ENCODE data around the gene CCDC30. TPM values are rescaled to one million over a fixed set of nuclear protein-coding genes. Genes with fewer than 3 reads are reported as not detected.
"Not testable (repeated sequence)": the region's sequence is repeated elsewhere in the genome, so short reads cannot be mapped to it uniquely, and the experiment has no call there.

Gene CCDC30
- total RNA-seq, 1 donor from 2014 or later: 1.7 TPM

GRCh38 chr1:42450061-42450460, 13.0 kb upstream of the CCDC30 start:
- DNase-seq (ENCODE audit: low spot score): no peak
- ATAC-seq: no peak

- no peak for ATAC-seq
Measured at GRCh38 chr1:42453386-42453785, 9.7 kb upstream of the CCDC30 start.

GRCh38 chr1:42454403-42454802, 8.7 kb upstream of the CCDC30 start:
- ATAC-seq (peak; percentile 21), DNase-seq (ENCODE audit: low spot score) (no peak)

More at GRCh38 chr1:42453386-42453785, 9.7 kb upstream of the CCDC30 start:
- DNase-seq (ENCODE audit: low spot score): no peak

DNA sequence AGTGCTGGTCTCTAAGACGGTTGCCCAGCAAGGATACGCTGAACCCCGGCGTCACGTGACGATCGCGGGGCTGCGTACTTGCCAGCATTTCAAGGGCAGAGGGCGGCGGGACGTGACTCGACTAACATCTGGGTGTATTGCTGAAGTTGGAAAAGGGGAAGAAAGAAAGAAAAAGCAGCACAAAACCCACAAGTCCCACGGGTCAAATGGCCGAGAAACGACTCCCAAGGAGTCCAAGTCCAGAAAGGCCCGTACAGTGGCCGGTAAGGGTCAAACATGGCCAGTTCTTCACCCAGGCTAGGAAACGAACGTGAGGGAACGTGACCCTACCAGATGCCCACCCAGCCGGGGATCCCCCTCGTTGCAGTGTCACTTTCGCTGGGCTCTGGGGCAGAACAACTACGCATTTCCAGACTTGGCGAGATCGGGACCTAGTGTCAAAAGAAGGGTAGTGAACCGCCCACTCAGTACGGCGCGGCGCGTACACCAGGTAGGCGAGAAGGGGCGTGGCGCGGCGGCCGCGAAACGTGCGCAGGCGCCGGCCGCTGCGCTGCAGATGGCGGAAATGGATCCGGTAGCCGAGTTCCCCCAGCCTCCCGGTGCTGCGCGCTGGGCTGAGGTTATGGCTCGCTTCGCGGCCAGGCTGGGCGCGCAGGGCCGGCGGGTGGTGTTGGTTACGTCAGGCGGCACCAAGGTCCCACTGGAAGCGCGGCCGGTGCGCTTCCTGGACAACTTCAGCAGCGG, 6.9 kb upstream of the CCDC30 start, which contains the start of the genes PPCS and ZMYND12:
PPCS (plus strand) TSS at position 534 of the 744 bp plus-strand sequence; CDS start at position 557, 23 bp downstream.
ZMYND12 (minus strand) TSS at position 13 of the 744 bp plus-strand sequence. CDS start 25 bp downstream, outside the sequence.
- DNase-seq (ENCODE audit: low spot score): peak; percentile 89
- ATAC-seq: peak; percentile 91

- DNase-seq (ENCODE audit: low spot score) (no peak), ATAC-seq (peak; percentile 64)
Measured at GRCh38 chr1:42456754-42457089, 6.4 kb upstream of the CCDC30 start.

GRCh38 chr1:42461196-42461595, 1.9 kb upstream of the CCDC30 start:
- DNase-seq (ENCODE audit: low spot score) (no peak), ATAC-seq (no peak)

GRCh38 chr1:42463921-42464320, 835 bp downstream of the CCDC30 start:
- ATAC-seq (no peak), DNase-seq (ENCODE audit: low spot score) (no peak)

DNA sequence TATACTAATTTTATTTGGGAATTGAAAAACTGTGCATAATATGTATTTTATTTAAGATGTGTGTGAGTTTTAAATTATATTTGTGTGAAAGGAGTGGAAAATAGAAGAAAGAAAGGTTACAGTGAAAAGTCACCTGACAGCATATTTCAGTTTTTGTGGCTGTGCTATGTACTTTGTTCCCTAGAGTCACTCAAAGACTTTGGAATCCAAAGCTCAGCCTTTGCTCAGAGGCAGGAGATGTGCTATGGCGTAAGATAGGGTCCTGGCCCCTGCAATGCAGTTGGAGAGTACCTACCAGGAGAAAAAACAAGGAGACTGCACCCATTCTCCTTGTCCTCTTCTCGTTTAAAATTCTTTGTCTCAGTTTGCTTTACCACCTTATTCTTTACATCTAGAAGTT, 2.9 kb downstream of the CCDC30 start:
- DNase-seq (ENCODE audit: low spot score): no peak
- no peak for ATAC-seq

DNA sequence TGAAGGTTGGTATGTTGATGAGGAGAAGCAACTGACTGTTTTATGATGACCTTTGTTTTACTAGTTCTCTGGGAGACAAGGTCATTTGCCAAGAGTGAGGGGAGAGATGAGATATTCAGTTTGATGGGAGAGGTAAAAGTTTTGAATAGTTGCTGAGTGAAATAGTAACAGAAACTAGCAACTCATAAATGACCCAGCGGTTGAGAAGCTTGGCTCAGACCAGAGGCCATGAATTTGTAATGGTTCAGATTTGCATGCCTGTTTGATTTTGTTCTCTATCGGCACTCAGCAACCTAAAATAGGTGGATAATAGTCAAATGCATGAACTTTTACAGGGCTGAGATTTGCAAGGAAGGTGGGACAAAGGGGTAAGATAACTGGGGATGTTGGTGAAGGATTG, 6.6 kb downstream of the CCDC30 start:
- ATAC-seq: no peak
- DNase-seq (ENCODE audit: low spot score): no peak

DNA sequence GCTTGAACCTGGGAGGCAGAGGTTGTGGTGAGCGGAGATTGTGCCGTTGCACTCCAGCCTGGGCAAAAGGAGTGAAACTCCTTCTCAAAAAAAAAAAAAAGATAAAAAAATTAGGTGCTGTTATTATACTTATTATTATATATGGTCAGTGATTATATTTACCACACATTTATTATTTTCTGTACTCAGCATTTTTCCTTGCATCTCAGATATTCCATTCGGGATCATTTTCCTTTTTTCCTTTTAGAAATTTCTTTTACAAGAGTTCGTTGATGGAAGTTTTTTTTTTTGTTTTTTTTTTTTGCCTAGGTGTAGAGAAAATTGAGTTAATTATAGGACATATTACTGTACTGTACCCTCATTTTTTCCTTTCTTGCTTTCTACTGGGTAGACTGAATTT, 13.5 kb downstream of the CCDC30 start:
- no peak for DNase-seq (ENCODE audit: low spot score)
- ATAC-seq: no peak

GRCh38 chr1:42477354-42477753, 14.3 kb downstream of the CCDC30 start:
- ATAC-seq: not testable (repeated sequence)

GRCh38 chr1:42477775-42478174, 14.7 kb downstream of the CCDC30 start:
- ATAC-seq: no peak
- no peak for DNase-seq (ENCODE audit: low spot score)

More at GRCh38 chr1:42477354-42477753, 14.3 kb downstream of the CCDC30 start:
- not testable (repeated sequence) for DNase-seq (ENCODE audit: low spot score)

DNA sequence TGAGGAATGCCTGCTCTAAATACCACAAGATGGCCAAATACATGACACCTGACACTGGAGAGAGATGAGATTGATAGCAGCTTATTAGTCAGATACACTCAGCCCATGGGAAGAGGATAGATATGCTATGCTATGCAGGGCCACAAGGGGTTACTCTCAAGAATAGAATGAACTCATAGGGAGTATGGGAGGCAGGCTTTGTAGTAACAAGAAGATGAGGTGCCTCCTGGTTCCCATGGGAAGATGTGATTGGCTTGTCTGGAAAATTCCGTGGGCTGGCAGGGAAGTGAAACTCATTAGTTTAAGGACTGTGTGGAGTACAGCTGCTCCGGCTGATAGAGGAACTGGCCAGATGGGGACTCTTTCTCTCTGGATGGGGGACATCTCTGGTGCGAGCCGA, 16.5 kb downstream of the CCDC30 start:
- no peak for DNase-seq (ENCODE audit: low spot score)
- no peak for ATAC-seq

- ATAC-seq: no peak
Measured at GRCh38 chr1:42480921-42481320, 17.8 kb downstream of the CCDC30 start.

DNA sequence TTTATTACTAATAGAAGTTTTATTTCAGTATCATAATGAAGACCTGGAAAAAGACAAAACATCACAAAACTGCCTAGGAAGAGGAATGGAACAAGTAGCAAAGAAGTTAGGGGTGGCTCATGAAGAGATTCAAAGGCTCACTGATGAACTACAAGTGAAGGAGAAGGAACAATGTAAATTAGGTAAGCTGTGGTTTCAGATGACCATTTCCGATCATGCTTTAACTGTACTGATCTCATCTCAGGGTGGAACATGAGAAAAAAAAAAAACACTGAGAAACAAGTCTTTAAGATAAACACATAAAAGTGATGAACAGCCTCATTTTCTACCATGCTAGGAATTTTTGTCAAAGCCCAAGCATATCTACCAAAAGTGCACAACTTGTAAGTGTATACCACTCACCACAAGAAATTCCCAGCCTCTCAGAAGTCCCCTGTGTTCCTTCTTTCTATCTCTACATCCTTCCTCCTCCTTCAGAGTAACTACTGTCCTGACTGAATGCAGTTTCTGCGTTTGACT, 19.6 kb downstream of the CCDC30 start:
- DNase-seq (ENCODE audit: low spot score) (no peak), ATAC-seq (no peak)

More at GRCh38 chr1:42480921-42481320, 17.8 kb downstream of the CCDC30 start:
- DNase-seq (ENCODE audit: low spot score): no peak

- ATAC-seq: no peak
- no peak for DNase-seq (ENCODE audit: low spot score)
Measured at GRCh38 chr1:42484382-42484781, 21.3 kb downstream of the CCDC30 start.

- no peak for DNase-seq (ENCODE audit: low spot score)
- no peak for ATAC-seq
Measured at GRCh38 chr1:42490237-42490636, 27.2 kb downstream of the CCDC30 start.

DNA sequence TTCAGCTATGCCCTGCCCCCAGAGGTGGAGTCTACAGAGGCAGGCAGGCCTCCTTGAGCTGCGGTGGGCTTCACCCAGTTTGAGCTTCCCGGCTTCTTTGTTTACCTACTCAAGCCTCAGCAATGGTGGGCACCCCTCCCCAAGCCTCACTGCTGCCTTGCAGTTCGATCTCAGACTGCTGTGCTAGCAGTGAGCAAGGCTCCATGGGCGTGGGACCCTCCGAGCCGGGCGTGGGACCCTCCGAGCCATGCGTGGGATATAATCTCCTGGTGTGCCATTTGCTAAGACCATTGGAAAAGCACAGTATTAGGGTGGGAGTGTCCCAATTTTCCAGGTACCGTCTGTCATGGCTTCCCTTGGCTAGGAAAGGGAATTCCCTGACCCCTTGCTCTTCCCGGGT, 38.9 kb downstream of the CCDC30 start:
- ATAC-seq; DNase-seq (ENCODE audit: low spot score): not testable (repeated sequence)

- DNase-seq (ENCODE audit: low spot score): no peak
- no peak for ATAC-seq
Measured at GRCh38 chr1:42504535-42505128, 41.5 kb downstream of the CCDC30 start.

- ATAC-seq (no peak), DNase-seq (ENCODE audit: low spot score) (no peak)
Measured at GRCh38 chr1:42506576-42506975, 43.5 kb downstream of the CCDC30 start.

GRCh38 chr1:42511581-42512155, 48.6 kb downstream of the CCDC30 start:
- not testable (repeated sequence) for DNase-seq (ENCODE audit: low spot score); ATAC-seq

GRCh38 chr1:42518908-42519307, 55.8 kb downstream of the CCDC30 start:
- DNase-seq (ENCODE audit: low spot score) (no peak), ATAC-seq (no peak)

Data from left lobe of liver (tissue), 2 donors.